ENCODE data around the gene ARMC9. TPM values are rescaled to one million over a fixed set of nuclear protein-coding genes. Genes with fewer than 3 reads are reported as not detected.

Gene ARMC9
- total and polyA plus RNA-seq, 2 experiments from 2014 or later: 22.5 to 23.7 TPM

DNA sequence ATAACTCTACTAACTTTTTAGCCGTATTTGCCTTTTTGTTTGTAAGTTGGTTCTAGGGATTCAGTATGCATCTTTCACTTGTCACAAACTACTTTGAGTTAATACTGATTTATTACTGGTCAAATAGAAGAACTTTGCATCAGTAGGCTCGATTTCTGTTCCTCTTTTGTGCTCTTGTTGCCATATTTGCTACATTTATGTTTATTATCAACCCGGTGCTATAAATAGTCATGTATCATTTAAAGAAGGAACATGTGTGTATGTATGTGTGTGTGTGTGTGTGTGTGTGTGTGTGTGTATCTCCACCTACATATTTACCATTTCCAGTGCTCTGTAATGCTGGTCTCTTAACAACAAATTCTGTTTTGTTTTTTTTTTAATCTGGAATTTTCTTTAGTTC lies 117.5 kb downstream of the ARMC9 start:
- no peak for TF ChIP-seq EZH2phosphoT487 (IDR thresholded peaks at IDR 0.05; ENCODE audit: low read depth, severe bottlenecking, unreplicated experiment)
- no peaks in the 10 kb centered on the region for H3K27me3 ChIP-seq
- no peak overlapping the region for H3K4me3 ChIP-seq
- H3K4me2 ChIP-seq: no peak overlapping the region
- H3K27ac ChIP-seq: no peak overlapping the region
- 100% methylated on average over 3 of the region's 3 CpGs for WGBS (ENCODE audit: low lambda C conversion rate, missing lambda C conversion rate)
- no peak for DNase-seq (ENCODE audit: low spot score)
- H3K79me2 ChIP-seq: no peaks in the 10 kb centered on the region
- H4K20me1 ChIP-seq (ENCODE audit: insufficient read depth, poor library complexity, severe bottlenecking): no peaks in the 10 kb centered on the region
- H3K9me2 ChIP-seq (replicated peaks; ENCODE audit: insufficient read depth): no peaks in the 10 kb centered on the region
- H2AFZ ChIP-seq: no peak overlapping the region
- no peaks in the 10 kb centered on the region for H3K4me1 ChIP-seq (ENCODE audit: insufficient read depth)
- no peaks in the 10 kb centered on the region for H3K36me3 ChIP-seq (replicated peaks; ENCODE audit: insufficient read depth, low read depth)
- H3K9me3 ChIP-seq (ENCODE audit: low read depth): peaks cover 7% of the 10 kb centered on the region

DNA sequence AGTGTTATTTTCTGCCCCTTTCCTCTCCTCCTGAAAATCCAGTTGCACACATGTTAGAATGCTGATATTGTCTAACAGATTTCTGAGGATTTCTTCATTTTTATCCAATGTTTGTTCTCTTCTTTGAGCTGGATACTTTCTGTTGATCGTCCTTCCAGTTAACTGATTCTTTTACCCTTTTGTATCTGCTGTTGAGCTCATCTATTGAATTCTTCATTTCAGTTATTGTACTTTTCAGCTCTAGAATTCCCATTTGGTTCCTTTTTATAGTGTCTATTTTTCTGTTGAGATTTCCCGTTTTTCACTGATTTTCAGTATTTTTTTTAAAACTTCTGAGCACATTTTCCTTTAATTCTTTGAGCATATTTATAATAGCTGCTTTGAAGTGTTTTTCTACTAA lies 119.1 kb downstream of the ARMC9 start:
- Histone ChIP-seq H3K9me3 (ENCODE audit: low read depth) (peaks cover 7% of the 10 kb centered on the region), H3K9me2 (replicated peaks; ENCODE audit: insufficient read depth) (no peaks in the 10 kb centered on the region), H3K27me3 (no peaks in the 10 kb centered on the region), H3K4me2 (no peak overlapping the region), H3K79me2 (no peaks in the 10 kb centered on the region), H2AFZ (no peak overlapping the region), H3K36me3 (replicated peaks; ENCODE audit: insufficient read depth, low read depth) (no peaks in the 10 kb centered on the region), H3K27ac (no peak overlapping the region), H3K4me1 (ENCODE audit: insufficient read depth) (no peaks in the 10 kb centered on the region), H3K4me3 (no peak overlapping the region), H4K20me1 (ENCODE audit: insufficient read depth, poor library complexity, severe bottlenecking) (no peaks in the 10 kb centered on the region)
- DNase-seq (ENCODE audit: low spot score): no peak
- 89% methylated on average over 2 of the region's 2 CpGs for WGBS (ENCODE audit: low lambda C conversion rate, missing lambda C conversion rate)
- TF ChIP-seq EZH2phosphoT487 (IDR thresholded peaks at IDR 0.05; ENCODE audit: low read depth, severe bottlenecking, unreplicated experiment): no peak
- TF ChIP-seq, protein P1, sequence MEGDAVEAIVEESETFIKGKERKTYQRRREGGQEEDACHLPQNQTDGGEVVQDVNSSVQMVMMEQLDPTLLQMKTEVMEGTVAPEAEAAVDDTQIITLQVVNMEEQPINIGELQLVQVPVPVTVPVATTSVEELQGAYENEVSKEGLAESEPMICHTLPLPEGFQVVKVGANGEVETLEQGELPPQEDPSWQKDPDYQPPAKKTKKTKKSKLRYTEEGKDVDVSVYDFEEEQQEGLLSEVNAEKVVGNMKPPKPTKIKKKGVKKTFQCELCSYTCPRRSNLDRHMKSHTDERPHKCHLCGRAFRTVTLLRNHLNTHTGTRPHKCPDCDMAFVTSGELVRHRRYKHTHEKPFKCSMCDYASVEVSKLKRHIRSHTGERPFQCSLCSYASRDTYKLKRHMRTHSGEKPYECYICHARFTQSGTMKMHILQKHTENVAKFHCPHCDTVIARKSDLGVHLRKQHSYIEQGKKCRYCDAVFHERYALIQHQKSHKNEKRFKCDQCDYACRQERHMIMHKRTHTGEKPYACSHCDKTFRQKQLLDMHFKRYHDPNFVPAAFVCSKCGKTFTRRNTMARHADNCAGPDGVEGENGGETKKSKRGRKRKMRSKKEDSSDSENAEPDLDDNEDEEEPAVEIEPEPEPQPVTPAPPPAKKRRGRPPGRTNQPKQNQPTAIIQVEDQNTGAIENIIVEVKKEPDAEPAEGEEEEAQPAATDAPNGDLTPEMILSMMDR (IDR thresholded peaks at IDR 0.05; ENCODE audit: poor library complexity): no peak
- TF ChIP-seq EZH2 (IDR thresholded peaks at IDR 0.05; ENCODE audit: borderline replicate concordance): no peak

- Histone ChIP-seq H3K4me2 (no peak overlapping the region), H3K27me3 (no peaks in the 10 kb centered on the region), H3K4me1 (ENCODE audit: insufficient read depth) (no peaks in the 10 kb centered on the region), H3K4me3 (no peak overlapping the region), H3K27ac (no peak overlapping the region), H3K36me3 (replicated peaks; ENCODE audit: insufficient read depth, low read depth) (no peaks in the 10 kb centered on the region), H4K20me1 (ENCODE audit: insufficient read depth, poor library complexity, severe bottlenecking) (no peaks in the 10 kb centered on the region), H3K79me2 (no peaks in the 10 kb centered on the region), H3K9me2 (replicated peaks; ENCODE audit: insufficient read depth) (no peaks in the 10 kb centered on the region), H3K9me3 (ENCODE audit: low read depth) (peaks cover 7% of the 10 kb centered on the region), H2AFZ (no peak overlapping the region)
- DNase-seq (ENCODE audit: low spot score): no peak
- WGBS (ENCODE audit: low lambda C conversion rate, missing lambda C conversion rate): 91% methylated on average over 4 of the region's 4 CpGs
- TF ChIP-seq, protein P1 (IDR thresholded peaks at IDR 0.05; ENCODE audit: poor library complexity): no peak
- TF ChIP-seq EZH2 (IDR thresholded peaks at IDR 0.05; ENCODE audit: borderline replicate concordance): no peak
- TF ChIP-seq EZH2phosphoT487 (IDR thresholded peaks at IDR 0.05; ENCODE audit: low read depth, severe bottlenecking, unreplicated experiment): no peak
These were observed 120.0 kb downstream of the ARMC9 start for GRCh38 chr2:231318436-231318835.

- DNase-seq (ENCODE audit: low spot score): no peak
These were observed 120.5 kb downstream of the ARMC9 start for GRCh38 chr2:231318954-231319353.

More at GRCh38 chr2:231318954-231319353, 120.5 kb downstream of the ARMC9 start:
- Histone ChIP-seq H3K27me3 (no peaks in the 10 kb centered on the region), H4K20me1 (ENCODE audit: insufficient read depth, poor library complexity, severe bottlenecking) (no peaks in the 10 kb centered on the region), H3K9me2 (replicated peaks; ENCODE audit: insufficient read depth) (no peaks in the 10 kb centered on the region), H3K4me3 (no peak overlapping the region), H3K4me1 (ENCODE audit: insufficient read depth) (no peaks in the 10 kb centered on the region), H3K36me3 (replicated peaks; ENCODE audit: insufficient read depth, low read depth) (no peaks in the 10 kb centered on the region), H3K79me2 (no peaks in the 10 kb centered on the region), H3K27ac (no peak overlapping the region), H3K4me2 (no peak overlapping the region), H3K9me3 (ENCODE audit: low read depth) (peaks cover 7% of the 10 kb centered on the region), H2AFZ (no peak overlapping the region)
- 96% methylated on average over 2 of the region's 2 CpGs for WGBS (ENCODE audit: low lambda C conversion rate, missing lambda C conversion rate)
- TF ChIP-seq, protein P1 (IDR thresholded peaks at IDR 0.05; ENCODE audit: poor library complexity): no peak
- TF ChIP-seq EZH2 (IDR thresholded peaks at IDR 0.05; ENCODE audit: borderline replicate concordance): no peak
- TF ChIP-seq EZH2phosphoT487 (IDR thresholded peaks at IDR 0.05; ENCODE audit: low read depth, severe bottlenecking, unreplicated experiment): no peak
